Measurements from ENCODE around the gene SMCO4.

DNA sequence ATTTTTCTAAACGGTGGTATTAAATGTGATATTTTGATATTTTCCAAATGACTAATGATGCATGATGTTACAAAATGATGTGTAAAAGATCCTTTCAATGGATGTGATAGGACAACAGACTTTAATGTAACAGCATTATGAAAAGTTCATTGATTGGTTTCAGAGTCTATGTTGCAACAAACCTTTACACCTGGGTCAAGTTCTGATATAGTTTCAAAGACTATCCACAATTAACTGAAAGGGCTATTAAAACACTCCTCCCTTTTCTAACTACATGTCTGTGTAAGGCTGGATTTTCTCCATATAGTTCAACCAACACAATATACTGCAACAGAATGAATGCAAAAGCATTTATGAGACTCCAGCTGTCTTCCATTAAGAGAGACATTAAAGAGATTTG lies 35.7 kb downstream of the SMCO4 start:
- TF ChIP-seq, protein P1, sequence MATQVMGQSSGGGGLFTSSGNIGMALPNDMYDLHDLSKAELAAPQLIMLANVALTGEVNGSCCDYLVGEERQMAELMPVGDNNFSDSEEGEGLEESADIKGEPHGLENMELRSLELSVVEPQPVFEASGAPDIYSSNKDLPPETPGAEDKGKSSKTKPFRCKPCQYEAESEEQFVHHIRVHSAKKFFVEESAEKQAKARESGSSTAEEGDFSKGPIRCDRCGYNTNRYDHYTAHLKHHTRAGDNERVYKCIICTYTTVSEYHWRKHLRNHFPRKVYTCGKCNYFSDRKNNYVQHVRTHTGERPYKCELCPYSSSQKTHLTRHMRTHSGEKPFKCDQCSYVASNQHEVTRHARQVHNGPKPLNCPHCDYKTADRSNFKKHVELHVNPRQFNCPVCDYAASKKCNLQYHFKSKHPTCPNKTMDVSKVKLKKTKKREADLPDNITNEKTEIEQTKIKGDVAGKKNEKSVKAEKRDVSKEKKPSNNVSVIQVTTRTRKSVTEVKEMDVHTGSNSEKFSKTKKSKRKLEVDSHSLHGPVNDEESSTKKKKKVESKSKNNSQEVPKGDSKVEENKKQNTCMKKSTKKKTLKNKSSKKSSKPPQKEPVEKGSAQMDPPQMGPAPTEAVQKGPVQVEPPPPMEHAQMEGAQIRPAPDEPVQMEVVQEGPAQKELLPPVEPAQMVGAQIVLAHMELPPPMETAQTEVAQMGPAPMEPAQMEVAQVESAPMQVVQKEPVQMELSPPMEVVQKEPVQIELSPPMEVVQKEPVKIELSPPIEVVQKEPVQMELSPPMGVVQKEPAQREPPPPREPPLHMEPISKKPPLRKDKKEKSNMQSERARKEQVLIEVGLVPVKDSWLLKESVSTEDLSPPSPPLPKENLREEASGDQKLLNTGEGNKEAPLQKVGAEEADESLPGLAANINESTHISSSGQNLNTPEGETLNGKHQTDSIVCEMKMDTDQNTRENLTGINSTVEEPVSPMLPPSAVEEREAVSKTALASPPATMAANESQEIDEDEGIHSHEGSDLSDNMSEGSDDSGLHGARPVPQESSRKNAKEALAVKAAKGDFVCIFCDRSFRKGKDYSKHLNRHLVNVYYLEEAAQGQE (IDR thresholded peaks at IDR 0.05; ENCODE audit: insufficient read depth in 1 of 2, low read depth in 2 of 2, low read length in 1 of 2), result no peak
- TF ChIP-seq, protein P2, sequence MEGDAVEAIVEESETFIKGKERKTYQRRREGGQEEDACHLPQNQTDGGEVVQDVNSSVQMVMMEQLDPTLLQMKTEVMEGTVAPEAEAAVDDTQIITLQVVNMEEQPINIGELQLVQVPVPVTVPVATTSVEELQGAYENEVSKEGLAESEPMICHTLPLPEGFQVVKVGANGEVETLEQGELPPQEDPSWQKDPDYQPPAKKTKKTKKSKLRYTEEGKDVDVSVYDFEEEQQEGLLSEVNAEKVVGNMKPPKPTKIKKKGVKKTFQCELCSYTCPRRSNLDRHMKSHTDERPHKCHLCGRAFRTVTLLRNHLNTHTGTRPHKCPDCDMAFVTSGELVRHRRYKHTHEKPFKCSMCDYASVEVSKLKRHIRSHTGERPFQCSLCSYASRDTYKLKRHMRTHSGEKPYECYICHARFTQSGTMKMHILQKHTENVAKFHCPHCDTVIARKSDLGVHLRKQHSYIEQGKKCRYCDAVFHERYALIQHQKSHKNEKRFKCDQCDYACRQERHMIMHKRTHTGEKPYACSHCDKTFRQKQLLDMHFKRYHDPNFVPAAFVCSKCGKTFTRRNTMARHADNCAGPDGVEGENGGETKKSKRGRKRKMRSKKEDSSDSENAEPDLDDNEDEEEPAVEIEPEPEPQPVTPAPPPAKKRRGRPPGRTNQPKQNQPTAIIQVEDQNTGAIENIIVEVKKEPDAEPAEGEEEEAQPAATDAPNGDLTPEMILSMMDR (IDR thresholded peaks at IDR 0.05), result no peak

Measured in Panc1 (cell line).